Uterus (tissue), 4 donors: ENCODE measurements around the gene SPG11. TPM values are rescaled to one million over a fixed set of nuclear protein-coding genes. Genes with fewer than 3 reads are reported as not detected.
"Not testable (repeated sequence)": the region's sequence is repeated elsewhere in the genome, so short reads cannot be mapped to it uniquely, and the experiment has no call there.

Experiments
- DNase-seq, 2 donors: peaks; one replicate each; pipeline ENCODE4 v3.0.0-alpha.2; 2019 to 2020
- H3K27ac ChIP-seq, 2 donors: fragments of 200-600 bp; sonication (generic); 1 replicate in 1 of 2; 2 replicates in 1 of 2; pipeline ENCODE4 v1.5.1; 2016 to 2018
- H3K27me3 ChIP-seq, 2 donors: fragments of 200-600 bp; sonication (generic); one replicate each; pipeline ENCODE4 v1.5.1; 2018 to 2019; ENCODE audit warnings: control low read depth in 1 of 2
- H3K36me3 ChIP-seq, 2 donors: fragments of 200-600 bp; sonication (generic); one replicate each; pipeline ENCODE4 v1.5.1; 2019; ENCODE audit warnings: control low read depth in 1 of 2
- H3K4me1 ChIP-seq, 2 donors: fragments of 200-600 bp; sonication (generic); one replicate each; pipeline ENCODE4 v1.5.1; 2018 to 2019; ENCODE audit warnings: control low read depth in 1 of 2
- H3K4me3 ChIP-seq, 2 donors: fragments of 200-600 bp; sonication (generic); 1 replicate in 1 of 2; 2 replicates in 1 of 2; pipeline ENCODE4 v1.5.1; 2018 to 2019; ENCODE audit warnings: mild to moderate bottlenecking in 1 of 2
- H3K9me3 ChIP-seq, 2 donors: fragments of 200-600 bp; sonication (generic); one replicate each; pipeline ENCODE4 v1.5.1; 2019; ENCODE audit warnings: control low read depth in 1 of 2
- CTCF ChIP-seq, 4 experiments: fragments of 200-600 bp in 2 of 4; fragments of 450-650 bp in 2 of 4; sonication (generic) in 2 of 4; IDR thresholded peaks; one replicate each; pipeline ENCODE4 v1.5.1; 2016 to 2019; ENCODE audit warnings: antibody characterized with exemption in 4 of 4, mild to moderate bottlenecking in 2 of 4, moderate library complexity in 1 of 4
- POLR2A ChIP-seq, 2 donors: fragments of 450-650 bp; IDR thresholded peaks; one replicate each; pipeline ENCODE4 v1.6.1; 2016; ENCODE audit warnings: antibody characterized with exemption in 2 of 2, mild to moderate bottlenecking in 1 of 2, moderate library complexity in 1 of 2
- intact Hi-C: fragments of 100-400 bp; cut with DNase I; formaldehyde crosslinking; loops from one replicate; pipeline ENCODE4 v1.15.1; 2023; ENCODE audit warnings: low total_unique reads
- total RNA-seq, 4 donors: library from RNA; depleted of rRNA in 3 of 4; stranded (reverse); fragments of >200 nt in 3 of 4; gene quantifications; one replicate each; pipeline versions ENCODE4 v1.1.0 to v1.2.4, GENCODE V29; 2014 to 2023
- donor health status: DM: yes; HTN: yes; CAD: no.

The SPG11 gene
- total RNA-seq, 4 donors from 2014 or later: 34.1 to 88.0 (median 80.6) TPM

GRCh38 chr15:44692659-44693058, 29.2 kb upstream of the SPG11 start:
- Histone ChIP-seq H3K4me3 (no peak overlapping the region), H3K27ac (no peak overlapping the region), H3K36me3 (no peaks in the 10 kb centered on the region), H3K4me1 (no peaks in the 10 kb centered on the region), H3K27me3 (no peaks in the 10 kb centered on the region), H3K9me3 (no peaks in the 10 kb centered on the region)
- TF ChIP-seq POLR2A (IDR thresholded peaks at IDR 0.05): no peak
- intact Hi-C loops: no loop called here
- DNase-seq: no peak

GRCh38 chr15:44690245-44690644, 26.8 kb upstream of the SPG11 start:
- H3K4me3 ChIP-seq, H3K27me3 ChIP-seq, H3K4me1 ChIP-seq, H3K27ac ChIP-seq, intact Hi-C loops, DNase-seq, H3K36me3 ChIP-seq, H3K9me3 ChIP-seq: not testable (repeated sequence)

- not testable (repeated sequence) for H3K27ac ChIP-seq, H3K9me3 ChIP-seq, H3K36me3 ChIP-seq, DNase-seq, H3K4me3 ChIP-seq, H3K27me3 ChIP-seq, H3K4me1 ChIP-seq
- intact Hi-C loops: loop anchor here (10.0 kb wide), 1 partner anchor 65 kb away; no protein-coding TSS in a partner anchor
Observed at GRCh38 chr15:44689318-44689717, 25.9 kb upstream of the SPG11 start.

- H3K27ac ChIP-seq: not testable (repeated sequence)
- intact Hi-C loops: loop anchor here (10.0 kb wide), 1 partner anchor 58 kb away; no protein-coding TSS in a partner anchor
Observed at GRCh38 chr15:44682809-44683682, 19.6 kb upstream of the SPG11 start.

GRCh38 chr15:44682211-44682610, 18.7 kb upstream of the SPG11 start:
- Histone ChIP-seq H3K36me3 (no peaks in the 10 kb centered on the region), H3K4me1 (no peaks in the 10 kb centered on the region), H3K4me3 (no peak overlapping the region), H3K27ac (no peak overlapping the region), H3K27me3 (no peaks in the 10 kb centered on the region), H3K9me3 (no peaks in the 10 kb centered on the region)
- TF ChIP-seq CTCF (IDR thresholded peaks at IDR 0.05): no peak
- no peak for TF ChIP-seq POLR2A (IDR thresholded peaks at IDR 0.05)
- DNase-seq: no peak
- intact Hi-C loops: loop anchor here (10.0 kb wide), 1 partner anchor 57 kb away; no protein-coding TSS in a partner anchor

More at GRCh38 chr15:44682809-44683682, 19.6 kb upstream of the SPG11 start:
- DNase-seq, H3K4me1 ChIP-seq, H3K4me3 ChIP-seq, H3K27me3 ChIP-seq, H3K9me3 ChIP-seq, H3K36me3 ChIP-seq: not testable (repeated sequence)

GRCh38 chr15:44676676-44677075, 13.2 kb upstream of the SPG11 start:
- no peaks in the 10 kb centered on the region for H3K4me1 ChIP-seq
- no peak overlapping the region for H3K4me3 ChIP-seq
- intact Hi-C loops: no loop called here
- H3K36me3 ChIP-seq: no peaks in the 10 kb centered on the region
- DNase-seq: no peak
- H3K9me3 ChIP-seq: no peaks in the 10 kb centered on the region
- H3K27ac ChIP-seq: no peak overlapping the region
- H3K27me3 ChIP-seq: no peaks in the 10 kb centered on the region
- TF ChIP-seq POLR2A (IDR thresholded peaks at IDR 0.05) (no peak), CTCF (IDR thresholded peaks at IDR 0.05) (no peak)

GRCh38 chr15:44675911-44676310, 12.4 kb upstream of the SPG11 start:
- no peaks in the 10 kb centered on the region for H3K9me3 ChIP-seq
- no peaks in the 10 kb centered on the region for H3K4me1 ChIP-seq
- no peaks in the 10 kb centered on the region for H3K27me3 ChIP-seq
- H3K27ac ChIP-seq: no peak overlapping the region
- intact Hi-C loops: no loop called here
- no peak for DNase-seq
- H3K4me3 ChIP-seq: no peak overlapping the region
- H3K36me3 ChIP-seq: no peaks in the 10 kb centered on the region
- no peak for TF ChIP-seq POLR2A (IDR thresholded peaks at IDR 0.05)
- TF ChIP-seq CTCF (IDR thresholded peaks at IDR 0.05): no peak
